ENCODE data around the gene CLIP1.

The CLIP1 gene

DNA sequence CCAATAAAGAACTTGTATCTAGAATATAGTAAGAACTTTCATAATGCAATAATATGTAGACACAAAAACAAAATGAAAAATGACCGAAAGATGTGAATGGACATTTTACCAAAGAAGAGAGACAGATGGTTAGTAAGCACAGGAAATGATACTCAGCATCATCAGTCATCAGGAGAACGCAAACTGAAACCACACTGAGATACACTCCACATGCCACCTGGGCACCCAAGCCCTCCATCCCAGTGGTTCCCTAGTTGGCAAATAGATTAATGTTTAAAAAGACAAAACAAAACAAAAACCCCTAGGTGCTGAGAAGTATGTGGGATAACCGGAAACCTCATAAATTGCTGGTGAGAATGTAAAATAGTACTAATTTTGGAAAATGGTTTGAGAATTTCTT lies 129.4 kb downstream of the CLIP1 start:
- H3K27ac ChIP-seq, result no peak overlapping the region
- DNase-seq (ENCODE audit: low spot score), result no peak
- CTCF ChIA-PET, result no interaction called here
- TF ChIP-seq, protein P1, sequence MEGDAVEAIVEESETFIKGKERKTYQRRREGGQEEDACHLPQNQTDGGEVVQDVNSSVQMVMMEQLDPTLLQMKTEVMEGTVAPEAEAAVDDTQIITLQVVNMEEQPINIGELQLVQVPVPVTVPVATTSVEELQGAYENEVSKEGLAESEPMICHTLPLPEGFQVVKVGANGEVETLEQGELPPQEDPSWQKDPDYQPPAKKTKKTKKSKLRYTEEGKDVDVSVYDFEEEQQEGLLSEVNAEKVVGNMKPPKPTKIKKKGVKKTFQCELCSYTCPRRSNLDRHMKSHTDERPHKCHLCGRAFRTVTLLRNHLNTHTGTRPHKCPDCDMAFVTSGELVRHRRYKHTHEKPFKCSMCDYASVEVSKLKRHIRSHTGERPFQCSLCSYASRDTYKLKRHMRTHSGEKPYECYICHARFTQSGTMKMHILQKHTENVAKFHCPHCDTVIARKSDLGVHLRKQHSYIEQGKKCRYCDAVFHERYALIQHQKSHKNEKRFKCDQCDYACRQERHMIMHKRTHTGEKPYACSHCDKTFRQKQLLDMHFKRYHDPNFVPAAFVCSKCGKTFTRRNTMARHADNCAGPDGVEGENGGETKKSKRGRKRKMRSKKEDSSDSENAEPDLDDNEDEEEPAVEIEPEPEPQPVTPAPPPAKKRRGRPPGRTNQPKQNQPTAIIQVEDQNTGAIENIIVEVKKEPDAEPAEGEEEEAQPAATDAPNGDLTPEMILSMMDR (conservative IDR thresholded peaks at IDR 0.05; ENCODE audit: low read depth), result no peak
- POLR2A ChIA-PET (ENCODE audit: low non-redundant PET), result no interaction called here

DNA sequence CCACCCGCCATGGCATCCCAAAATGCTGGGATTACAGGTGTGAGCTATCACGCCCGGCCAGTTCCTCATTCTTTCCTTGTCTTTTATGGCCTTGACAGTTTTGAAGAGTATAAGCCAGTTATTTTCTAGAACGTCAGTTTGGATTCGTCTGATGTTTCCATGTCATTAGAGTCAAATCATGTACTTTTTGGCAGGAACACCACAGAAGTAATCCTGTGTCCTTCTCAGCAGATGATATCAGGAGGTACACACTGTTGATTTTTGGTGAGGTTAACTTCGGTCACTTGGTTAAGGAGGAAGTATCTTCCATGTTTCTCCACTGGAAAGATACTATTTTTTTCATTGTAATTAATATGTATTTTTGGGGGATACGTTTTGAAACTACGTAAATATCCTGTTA lies 131.0 kb downstream of the CLIP1 start:
- no peak overlapping the region for H3K27ac ChIP-seq
- DNase-seq (ENCODE audit: low spot score), result no peak
- POLR2A ChIA-PET (ENCODE audit: low non-redundant PET), result no interaction called here
- TF ChIP-seq, protein P1 (conservative IDR thresholded peaks at IDR 0.05; ENCODE audit: low read depth), result no peak
- CTCF ChIA-PET, result no interaction called here

GRCh38 chr12:122283680-122284079 lies 138.8 kb downstream of the CLIP1 start:
- DNase-seq (ENCODE audit: low spot score), result no peak
- no peak overlapping the region for H3K27ac ChIP-seq
- ChIA-PET POLR2A (ENCODE audit: low non-redundant PET) (no interaction called here), CTCF (no interaction called here)
- TF ChIP-seq, protein P1 (conservative IDR thresholded peaks at IDR 0.05; ENCODE audit: low read depth), result no peak

GRCh38 chr12:122282061-122282460 lies 140.4 kb downstream of the CLIP1 start:
- TF ChIP-seq, protein P1 (conservative IDR thresholded peaks at IDR 0.05; ENCODE audit: low read depth), result no peak
- ChIA-PET CTCF (no interaction called here), POLR2A (ENCODE audit: low non-redundant PET) (no interaction called here)
- no peak overlapping the region for H3K27ac ChIP-seq
- DNase-seq (ENCODE audit: low spot score), result no peak

DNA sequence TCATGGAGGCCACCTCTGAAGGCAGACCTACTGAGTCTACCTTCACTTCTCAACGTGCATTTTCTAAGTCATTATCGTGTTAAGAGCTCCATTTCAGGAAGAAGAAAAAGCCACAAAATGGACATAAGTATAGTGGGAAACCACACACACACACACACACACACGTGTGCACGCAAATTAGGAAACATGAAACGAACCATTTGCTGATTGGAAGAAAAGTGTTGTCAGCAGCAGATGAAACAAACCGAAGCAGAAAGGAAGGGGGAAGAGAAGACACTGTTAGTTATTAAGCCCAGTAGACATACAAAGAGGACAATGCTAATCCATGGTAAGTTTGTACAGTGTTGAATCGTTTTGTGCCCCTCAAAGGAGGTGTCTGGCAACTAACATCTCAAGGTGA lies 146.2 kb downstream of the CLIP1 start:
- DNase-seq (ENCODE audit: low spot score), result no peak
- ChIA-PET CTCF (no interaction called here), POLR2A (ENCODE audit: low non-redundant PET) (no interaction called here)
- H3K27ac ChIP-seq, result no peak overlapping the region
- TF ChIP-seq, protein P1 (conservative IDR thresholded peaks at IDR 0.05; ENCODE audit: low read depth), result no peak

DNA sequence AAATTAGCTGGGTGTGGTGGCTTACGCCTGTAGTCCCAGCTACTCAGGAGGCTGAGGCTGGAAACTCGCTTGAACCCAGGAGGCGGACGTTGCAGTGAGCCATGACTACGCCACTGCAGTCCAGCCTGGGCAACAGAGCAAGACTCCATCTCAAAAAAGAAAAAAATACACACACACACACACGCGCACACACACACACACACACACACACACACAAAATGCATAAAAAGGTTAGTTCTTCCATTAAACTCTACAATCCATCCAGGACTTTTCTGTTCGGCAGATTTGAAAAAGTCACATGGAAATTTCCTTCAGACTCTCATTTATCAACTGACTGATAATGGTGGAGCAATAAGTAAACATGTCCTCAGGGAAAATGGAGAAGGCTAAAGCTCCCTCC lies 147.0 kb downstream of the CLIP1 start:
- TF ChIP-seq, protein P1 (conservative IDR thresholded peaks at IDR 0.05; ENCODE audit: low read depth), result no peak
- POLR2A ChIA-PET (ENCODE audit: low non-redundant PET), result no interaction called here
- DNase-seq (ENCODE audit: low spot score), result no peak
- H3K27ac ChIP-seq, result no peak overlapping the region
- CTCF ChIA-PET, result interaction anchor here (0.6 kb wide), 1 partner anchor 47 kb away, joined by 3 read pairs; no protein-coding TSS in a partner anchor

All from RWPE1 (cell line).